OCI-LY7 (cell line): Measurements from ENCODE around the gene TEK.
"Not testable (repeated sequence)": the region's sequence is repeated elsewhere in the genome, so short reads cannot be mapped to it uniquely, and the experiment has no call there.

ENCODE experiments used
- EZH2phosphoT487 ChIP-seq: fragments of 200-600 bp; sonication (generic); IDR thresholded peaks from 2 replicates; pipeline ENCODE4 v1.6.1; 2018; ENCODE audit warnings: low read depth, borderline replicate concordance, mild to moderate bottlenecking, mixed run types, antibody characterized with exemption, low read length, moderate library complexity, mixed read lengths
- TF ChIP-seq, protein P1 (sequence below): fragments of 200-600 bp; sonication (generic); conservative IDR thresholded peaks from 2 replicates; pipeline ENCODE4 v1.5.1; 2014; ENCODE audit warnings: mild to moderate bottlenecking, antibody characterized with exemption, low read length, moderate library complexity, mixed read lengths

- TF ChIP-seq, protein P1, sequence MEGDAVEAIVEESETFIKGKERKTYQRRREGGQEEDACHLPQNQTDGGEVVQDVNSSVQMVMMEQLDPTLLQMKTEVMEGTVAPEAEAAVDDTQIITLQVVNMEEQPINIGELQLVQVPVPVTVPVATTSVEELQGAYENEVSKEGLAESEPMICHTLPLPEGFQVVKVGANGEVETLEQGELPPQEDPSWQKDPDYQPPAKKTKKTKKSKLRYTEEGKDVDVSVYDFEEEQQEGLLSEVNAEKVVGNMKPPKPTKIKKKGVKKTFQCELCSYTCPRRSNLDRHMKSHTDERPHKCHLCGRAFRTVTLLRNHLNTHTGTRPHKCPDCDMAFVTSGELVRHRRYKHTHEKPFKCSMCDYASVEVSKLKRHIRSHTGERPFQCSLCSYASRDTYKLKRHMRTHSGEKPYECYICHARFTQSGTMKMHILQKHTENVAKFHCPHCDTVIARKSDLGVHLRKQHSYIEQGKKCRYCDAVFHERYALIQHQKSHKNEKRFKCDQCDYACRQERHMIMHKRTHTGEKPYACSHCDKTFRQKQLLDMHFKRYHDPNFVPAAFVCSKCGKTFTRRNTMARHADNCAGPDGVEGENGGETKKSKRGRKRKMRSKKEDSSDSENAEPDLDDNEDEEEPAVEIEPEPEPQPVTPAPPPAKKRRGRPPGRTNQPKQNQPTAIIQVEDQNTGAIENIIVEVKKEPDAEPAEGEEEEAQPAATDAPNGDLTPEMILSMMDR, result not testable (repeated sequence)
- TF ChIP-seq EZH2phosphoT487, result not testable (repeated sequence)
These were observed 16.5 kb upstream of the TEK start for GRCh38 chr9:27092496-27092895.
